ENCODE data around the gene PNKP. TPM values are rescaled to one million over a fixed set of nuclear protein-coding genes. Genes with fewer than 3 reads are reported as not detected.
A peak's percentile ranks its signal among the peaks of the same experiment; 100 is the strongest.

The PNKP gene
- total RNA-seq, 1 experiment from 2014 or later = 130 TPM

DNA sequence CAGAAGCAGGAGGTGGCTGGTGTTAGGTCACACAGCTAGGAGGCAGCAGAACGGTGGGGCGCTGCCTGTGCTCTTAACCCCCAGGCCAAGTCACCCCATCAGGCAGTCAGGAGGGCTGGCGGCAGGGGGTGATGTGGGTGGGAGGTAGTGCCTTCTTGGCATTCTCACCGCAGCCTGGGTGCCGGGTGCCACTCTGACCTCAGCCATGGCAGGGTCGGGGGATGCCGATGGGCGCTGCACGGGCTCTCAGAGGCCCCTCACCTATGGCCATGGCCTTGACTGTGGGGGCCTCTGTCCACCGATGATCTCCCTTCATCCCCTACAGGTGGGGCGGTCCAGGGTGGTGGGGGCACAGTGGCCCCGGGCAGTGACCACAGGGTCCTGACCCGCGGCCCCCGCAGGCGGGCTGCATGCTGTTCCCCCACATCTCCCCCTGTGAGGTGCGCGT is 10.8 kb downstream of the PNKP start:
- H3K27me3 ChIP-seq (replicated peaks; ENCODE audit: control insufficient read depth, insufficient read depth, low read length) = no peaks in the 10 kb centered on the region
- peaks cover 84% of the 10 kb centered on the region for H3K36me3 Mint-ChIP-seq (ENCODE audit: insufficient read depth, unreplicated experiment)
- POLR2A ChIA-PET = no interaction called here
- TF ChIP-seq, protein P1, sequence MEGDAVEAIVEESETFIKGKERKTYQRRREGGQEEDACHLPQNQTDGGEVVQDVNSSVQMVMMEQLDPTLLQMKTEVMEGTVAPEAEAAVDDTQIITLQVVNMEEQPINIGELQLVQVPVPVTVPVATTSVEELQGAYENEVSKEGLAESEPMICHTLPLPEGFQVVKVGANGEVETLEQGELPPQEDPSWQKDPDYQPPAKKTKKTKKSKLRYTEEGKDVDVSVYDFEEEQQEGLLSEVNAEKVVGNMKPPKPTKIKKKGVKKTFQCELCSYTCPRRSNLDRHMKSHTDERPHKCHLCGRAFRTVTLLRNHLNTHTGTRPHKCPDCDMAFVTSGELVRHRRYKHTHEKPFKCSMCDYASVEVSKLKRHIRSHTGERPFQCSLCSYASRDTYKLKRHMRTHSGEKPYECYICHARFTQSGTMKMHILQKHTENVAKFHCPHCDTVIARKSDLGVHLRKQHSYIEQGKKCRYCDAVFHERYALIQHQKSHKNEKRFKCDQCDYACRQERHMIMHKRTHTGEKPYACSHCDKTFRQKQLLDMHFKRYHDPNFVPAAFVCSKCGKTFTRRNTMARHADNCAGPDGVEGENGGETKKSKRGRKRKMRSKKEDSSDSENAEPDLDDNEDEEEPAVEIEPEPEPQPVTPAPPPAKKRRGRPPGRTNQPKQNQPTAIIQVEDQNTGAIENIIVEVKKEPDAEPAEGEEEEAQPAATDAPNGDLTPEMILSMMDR (IDR thresholded peaks at IDR 0.05; ENCODE audit: insufficient read depth in 1 of 2, low read depth in 1 of 2, low read length in 1 of 2, severe bottlenecking in 1 of 2, unreplicated experiment in 1 of 2) = no peak
- CTCF ChIA-PET = no interaction called here
- peak overlapping the region; percentile 61 for H3K27ac Mint-ChIP-seq (ENCODE audit: unreplicated experiment)
- no peak overlapping the region for H3K4me3 ChIP-seq (ENCODE audit: low read depth, low read length)
- H3K27me3 Mint-ChIP-seq (ENCODE audit: insufficient read depth, unreplicated experiment) = no peaks in the 10 kb centered on the region
- no TSS peak for BruUV-seq (replicated peaks)
- DNase-seq = no peak
- peaks cover 10% of the 10 kb centered on the region for H3K4me1 Mint-ChIP-seq (ENCODE audit: low read depth, unreplicated experiment)
- intact Hi-C loops (cut with micrococcal nuclease; ENCODE audit: unreplicated experiment) = no loop called here
- peaks cover 9% of the 10 kb centered on the region; the same call in 1 of the 2 replicates for H3K4me1 ChIP-seq
- no peaks in the 10 kb centered on the region for H3K9me3 ChIP-seq
- peaks cover 13% of the 10 kb centered on the region for H3K36me3 ChIP-seq (ENCODE audit: control insufficient read depth, insufficient read depth, low read length)
- H3K4me3 Mint-ChIP-seq (ENCODE audit: unreplicated experiment) = no peak overlapping the region
- H3K9me3 Mint-ChIP-seq (ENCODE audit: unreplicated experiment) = no peaks in the 10 kb centered on the region

DNA sequence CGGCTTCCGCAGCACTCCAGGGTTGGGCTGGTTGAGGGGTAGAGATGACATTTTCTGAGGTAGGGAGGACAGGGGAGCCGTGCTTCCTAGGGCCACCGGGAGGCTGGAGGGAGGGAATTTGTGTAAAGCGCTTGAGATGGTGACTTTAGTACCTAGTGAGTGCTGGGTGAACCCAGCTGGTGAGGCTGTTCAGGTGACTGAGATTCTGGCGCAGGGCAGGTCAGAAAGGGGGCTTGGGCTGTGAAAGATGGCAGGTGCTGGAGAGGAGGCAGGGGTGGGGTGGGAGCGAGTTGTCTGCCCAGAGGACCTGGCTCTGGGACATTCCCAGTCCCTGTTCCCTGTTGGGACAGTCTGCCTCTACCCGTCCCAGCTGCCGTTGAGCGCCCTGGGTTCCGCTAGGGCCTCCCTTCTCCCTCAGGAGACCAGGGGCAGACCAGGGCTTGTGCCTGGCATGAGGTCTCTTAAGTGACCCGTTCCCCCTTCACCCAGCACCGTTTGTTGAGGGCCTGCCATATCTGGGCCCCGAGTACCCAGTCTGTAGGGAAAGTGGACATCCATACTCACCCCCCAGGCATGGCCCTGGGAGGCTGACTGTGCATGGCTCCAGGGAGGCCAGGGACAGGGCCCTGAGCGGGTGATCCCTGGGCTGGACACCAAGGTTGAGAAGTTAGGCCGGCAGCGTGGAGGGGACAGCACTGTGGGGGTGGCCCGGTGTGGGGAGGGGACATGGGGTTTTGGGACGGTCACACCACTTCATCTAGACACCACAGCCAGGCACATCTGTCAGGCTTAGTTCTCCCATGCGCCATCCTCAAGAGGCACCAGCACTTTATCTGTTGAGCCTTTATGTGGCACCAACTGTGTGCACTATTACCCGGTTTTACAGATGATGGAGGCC is 11.5 kb downstream of the PNKP start:
- no peak for DNase-seq
- Histone ChIP-seq H3K36me3 (ENCODE audit: control insufficient read depth, insufficient read depth, low read length) (peaks cover 13% of the 10 kb centered on the region), H3K27me3 (replicated peaks; ENCODE audit: control insufficient read depth, insufficient read depth, low read length) (no peaks in the 10 kb centered on the region), H3K9me3 (no peaks in the 10 kb centered on the region), H3K4me1 (peaks cover 9% of the 10 kb centered on the region; the same call in 1 of the 2 replicates), H3K4me3 (ENCODE audit: low read depth, low read length) (no peak overlapping the region)
- CTCF ChIA-PET = no interaction called here
- TF ChIP-seq, protein P1 (IDR thresholded peaks at IDR 0.05; ENCODE audit: insufficient read depth in 1 of 2, low read depth in 1 of 2, low read length in 1 of 2, severe bottlenecking in 1 of 2, unreplicated experiment in 1 of 2) = no peak
- Mint-ChIP-seq H3K27ac (ENCODE audit: unreplicated experiment) (peak overlapping the region; percentile 37), H3K9me3 (ENCODE audit: unreplicated experiment) (no peaks in the 10 kb centered on the region), H3K4me1 (ENCODE audit: low read depth, unreplicated experiment) (peaks cover 10% of the 10 kb centered on the region), H3K4me3 (ENCODE audit: unreplicated experiment) (peak overlapping the region; percentile 40), H3K36me3 (ENCODE audit: insufficient read depth, unreplicated experiment) (peaks cover 80% of the 10 kb centered on the region), H3K27me3 (ENCODE audit: insufficient read depth, unreplicated experiment) (no peaks in the 10 kb centered on the region)
- BruUV-seq (replicated peaks) = no TSS peak
- POLR2A ChIA-PET = no interaction called here
- intact Hi-C loops (cut with micrococcal nuclease; ENCODE audit: unreplicated experiment) = no loop called here

DNA sequence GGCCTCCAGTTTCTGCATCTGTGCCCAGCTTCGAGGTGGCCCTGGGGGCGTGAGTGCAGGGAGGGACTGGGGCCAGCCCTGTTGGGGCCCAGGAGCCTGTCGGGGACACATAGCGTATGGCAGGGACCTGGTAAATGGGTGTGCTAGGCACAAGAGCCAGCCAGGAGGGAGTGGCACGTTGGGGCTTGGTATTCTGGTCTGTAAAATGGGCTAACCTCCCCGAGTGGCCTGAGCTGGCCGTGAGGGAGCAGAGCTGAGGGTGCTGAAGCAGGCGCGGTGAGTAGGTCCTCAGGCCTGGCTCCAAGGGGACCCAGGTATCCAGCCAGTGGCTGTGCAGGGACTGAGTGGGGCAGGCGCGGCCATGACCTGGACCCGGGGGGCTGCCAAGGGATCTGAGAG is 12.1 kb downstream of the PNKP start:
- Mint-ChIP-seq H3K27ac (ENCODE audit: unreplicated experiment) (peak overlapping the region; percentile 37), H3K4me1 (ENCODE audit: low read depth, unreplicated experiment) (peaks cover 10% of the 10 kb centered on the region), H3K27me3 (ENCODE audit: insufficient read depth, unreplicated experiment) (no peaks in the 10 kb centered on the region), H3K36me3 (ENCODE audit: insufficient read depth, unreplicated experiment) (peaks cover 80% of the 10 kb centered on the region), H3K4me3 (ENCODE audit: unreplicated experiment) (peak overlapping the region; percentile 40), H3K9me3 (ENCODE audit: unreplicated experiment) (no peaks in the 10 kb centered on the region)
- DNase-seq = no peak
- no TSS peak for BruUV-seq (replicated peaks)
- ChIA-PET POLR2A (interaction anchor here (1.1 kb wide), 1 partner anchor 22 kb away, joined by 3 read pairs; the partner anchor contains the start of genes AKT1S1 and TBC1D17), CTCF (no interaction called here)
- no peaks in the 10 kb centered on the region for H3K27me3 ChIP-seq (replicated peaks; ENCODE audit: control insufficient read depth, insufficient read depth, low read length)
- peaks cover 13% of the 10 kb centered on the region for H3K36me3 ChIP-seq (ENCODE audit: control insufficient read depth, insufficient read depth, low read length)
- no peak overlapping the region for H3K4me3 ChIP-seq (ENCODE audit: low read depth, low read length)
- TF ChIP-seq, protein P1 (IDR thresholded peaks at IDR 0.05; ENCODE audit: insufficient read depth in 1 of 2, low read depth in 1 of 2, low read length in 1 of 2, severe bottlenecking in 1 of 2, unreplicated experiment in 1 of 2) = no peak
- intact Hi-C loops (cut with micrococcal nuclease; ENCODE audit: unreplicated experiment) = no loop called here
- H3K4me1 ChIP-seq = peaks cover 9% of the 10 kb centered on the region; the same call in 1 of the 2 replicates
- H3K9me3 ChIP-seq = no peaks in the 10 kb centered on the region

Data from Caco-2 (cell line).